ENCODE data around the gene TUFT1. TPM values are rescaled to one million over a fixed set of nuclear protein-coding genes. Genes with fewer than 3 reads are reported as not detected.

Gene TUFT1
- total and polyA plus RNA-seq, 2 donors (not counting 1 experiment from before 2014, with no cell fraction given): 0.82 to 2.2 TPM

GRCh38 chr1:151529781-151530180 is 10.3 kb upstream of the TUFT1 start:
- no peak for DNase-seq
- H3K27ac ChIP-seq (ENCODE audit: low read length in 2 of 2): no peak overlapping the region
- Mint-ChIP-seq H3K4me1 (no peaks in the 10 kb centered on the region), H3K4me3 (no peak overlapping the region), H3K27me3 (peaks cover 5% of the 10 kb centered on the region), H3K9me3 (ENCODE audit: insufficient read depth) (no peaks in the 10 kb centered on the region), H3K27ac (no peak overlapping the region)
- no peaks in the 10 kb centered on the region for H4K20me1 ChIP-seq (ENCODE audit: control insufficient read depth, insufficient read depth, low read length, poor library complexity, severe bottlenecking)
- WGBS (ENCODE audit: insufficient coverage): 94% methylated on average over 18 of the region's 18 CpGs
- CTCF ChIA-PET: no interaction called here
- no peaks in the 10 kb centered on the region for H3K79me2 ChIP-seq (ENCODE audit: control insufficient read depth, insufficient read depth, low read length)
- H3K36me3 ChIP-seq (replicated peaks in 1 of 2; ENCODE audit: control extremely low read depth in 1 of 2, control insufficient read depth in 1 of 2, extremely low read depth in 1 of 2, insufficient read depth in 2 of 2, low read length in 1 of 2): no peaks in the 10 kb centered on the region
- intact Hi-C loops (cut with micrococcal nuclease): loop anchor here (5.0 kb wide), 1 partner anchor 87 kb away; no protein-coding TSS in a partner anchor
- no peak overlapping the region for H2AFZ ChIP-seq (ENCODE audit: insufficient read depth, low read depth, low read length, poor library complexity, severe bottlenecking)
- no peak for ATAC-seq (ENCODE audit: low read depth)
- H3K4me1 ChIP-seq (ENCODE audit: control insufficient read depth in 2 of 2, insufficient read depth in 2 of 2, low read length in 2 of 2): no peaks in the 10 kb centered on the region
- TF ChIP-seq CTCF (IDR thresholded peaks at IDR 0.05) (no peak), EZH2 (IDR thresholded peaks at IDR 0.05; ENCODE audit: borderline replicate concordance, insufficient read depth, low read depth, low read length, poor library complexity, severe bottlenecking) (no peak)
- no peak overlapping the region for H3K9ac ChIP-seq (ENCODE audit: low read length)
- POLR2A ChIA-PET: no interaction called here
- no peak overlapping the region for H3K4me2 ChIP-seq (replicated peaks; ENCODE audit: low read depth, low read length, poor library complexity, severe bottlenecking)
- H3K9me3 ChIP-seq (ENCODE audit: control extremely low read depth in 1 of 3, control insufficient read depth in 2 of 3, insufficient read depth in 1 of 3, low read length in 2 of 3): no peaks in the 10 kb centered on the region
- no peaks in the 10 kb centered on the region for H3K27me3 ChIP-seq (replicated peaks in 1 of 4; ENCODE audit: control extremely low read depth in 1 of 4, control insufficient read depth in 3 of 4, insufficient read depth in 4 of 4, low read length in 3 of 4)
- H3K4me3 ChIP-seq (ENCODE audit: control extremely low read depth in 1 of 5, extremely low read depth in 1 of 5, insufficient read depth in 1 of 5, low read depth in 2 of 5, low read length in 4 of 5): no peak overlapping the region

GRCh38 chr1:151530461-151530860 is 9.6 kb upstream of the TUFT1 start:
- ATAC-seq (ENCODE audit: low read depth) (no peak), DNase-seq (no peak)
- TF ChIP-seq EZH2 (IDR thresholded peaks at IDR 0.05; ENCODE audit: borderline replicate concordance, insufficient read depth, low read depth, low read length, poor library complexity, severe bottlenecking): no peak
- no peak for TF ChIP-seq CTCF (IDR thresholded peaks at IDR 0.05)
- Histone ChIP-seq H3K4me1 (ENCODE audit: control insufficient read depth in 2 of 2, insufficient read depth in 2 of 2, low read length in 2 of 2) (no peaks in the 10 kb centered on the region), H2AFZ (ENCODE audit: insufficient read depth, low read depth, low read length, poor library complexity, severe bottlenecking) (no peak overlapping the region), H3K9ac (ENCODE audit: low read length) (no peak overlapping the region), H3K27me3 (replicated peaks in 1 of 4; ENCODE audit: control extremely low read depth in 1 of 4, control insufficient read depth in 3 of 4, insufficient read depth in 4 of 4, low read length in 3 of 4) (no peaks in the 10 kb centered on the region), H3K9me3 (ENCODE audit: control extremely low read depth in 1 of 3, control insufficient read depth in 2 of 3, insufficient read depth in 1 of 3, low read length in 2 of 3) (no peaks in the 10 kb centered on the region), H3K4me2 (replicated peaks; ENCODE audit: low read depth, low read length, poor library complexity, severe bottlenecking) (no peak overlapping the region), H3K79me2 (ENCODE audit: control insufficient read depth, insufficient read depth, low read length) (no peaks in the 10 kb centered on the region), H3K27ac (ENCODE audit: low read length in 2 of 2) (no peak overlapping the region), H3K36me3 (replicated peaks in 1 of 2; ENCODE audit: control extremely low read depth in 1 of 2, control insufficient read depth in 1 of 2, extremely low read depth in 1 of 2, insufficient read depth in 2 of 2, low read length in 1 of 2) (no peaks in the 10 kb centered on the region), H3K4me3 (ENCODE audit: control extremely low read depth in 1 of 5, extremely low read depth in 1 of 5, insufficient read depth in 1 of 5, low read depth in 2 of 5, low read length in 4 of 5) (no peak overlapping the region), H4K20me1 (ENCODE audit: control insufficient read depth, insufficient read depth, low read length, poor library complexity, severe bottlenecking) (no peaks in the 10 kb centered on the region)
- WGBS (ENCODE audit: insufficient coverage): 98% methylated on average over 11 of the region's 11 CpGs
- ChIA-PET CTCF (no interaction called here), POLR2A (no interaction called here)
- Mint-ChIP-seq H3K27ac (no peak overlapping the region), H3K4me3 (no peak overlapping the region), H3K9me3 (ENCODE audit: insufficient read depth) (no peaks in the 10 kb centered on the region), H3K4me1 (no peaks in the 10 kb centered on the region), H3K27me3 (peaks cover 4% of the 10 kb centered on the region)
- intact Hi-C loops (cut with micrococcal nuclease): loop anchor here (5.0 kb wide), 1 partner anchor 88 kb away; no protein-coding TSS in a partner anchor

All from B cell (primary cell).